Measurements from ENCODE around the gene MYO1E. TPM values are rescaled to one million over a fixed set of nuclear protein-coding genes. Genes with fewer than 3 reads are reported as not detected.

Gene MYO1E
- polyA plus RNA-seq, 1 donor from 2014 or later = 0.38 TPM

GRCh38 chr15:59400103-59400813 is 27.6 kb upstream of the MYO1E start:
- no peaks in the 10 kb centered on the region for H3K79me2 ChIP-seq (replicated peaks; ENCODE audit: insufficient read depth, low read length)
- H3K9me3 ChIP-seq (ENCODE audit: low read length) = no peaks in the 10 kb centered on the region
- H3K27me3 ChIP-seq (ENCODE audit: insufficient read depth, low read depth, low read length) = no peaks in the 10 kb centered on the region
- H3K9ac ChIP-seq (ENCODE audit: low read length) = no peak overlapping the region
- H3K4me2 ChIP-seq (ENCODE audit: low read length) = no peak overlapping the region
- TF ChIP-seq EP300 (conservative IDR thresholded peaks at IDR 0.05; ENCODE audit: poor library complexity, severe bottlenecking) (no peak), RAD21 (conservative IDR thresholded peaks at IDR 0.05) (no peak), POLR2AphosphoS5 (IDR thresholded peaks at IDR 0.05) (no peak)
- no peaks in the 10 kb centered on the region for H3K9me2 ChIP-seq (ENCODE audit: insufficient read depth, low read length)
- no peak overlapping the region for H3K27ac ChIP-seq (ENCODE audit: low read length)
- H4K20me1 ChIP-seq (ENCODE audit: insufficient read depth) = no peaks in the 10 kb centered on the region
- no peak overlapping the region for H2AFZ ChIP-seq (ENCODE audit: low read depth, low read length)
- no peaks in the 10 kb centered on the region for H3K36me3 ChIP-seq (ENCODE audit: insufficient read depth, low read length)
- no peaks in the 10 kb centered on the region for H3F3A ChIP-seq (ENCODE audit: insufficient read depth, low read length, poor library complexity, severe bottlenecking)
- no peak overlapping the region for H3K4me3 ChIP-seq (ENCODE audit: low read length)

- no peak overlapping the region for H3K4me3 ChIP-seq (ENCODE audit: low read length)
- no peaks in the 10 kb centered on the region for H3K79me2 ChIP-seq (replicated peaks; ENCODE audit: insufficient read depth, low read length)
- H2AFZ ChIP-seq (ENCODE audit: low read depth, low read length) = no peak overlapping the region
- H3K9ac ChIP-seq (ENCODE audit: low read length) = no peak overlapping the region
- H3K9me2 ChIP-seq (ENCODE audit: insufficient read depth, low read length) = no peaks in the 10 kb centered on the region
- TF ChIP-seq CTCF (IDR thresholded peaks at IDR 0.05; ENCODE audit: poor library complexity, severe bottlenecking) (no peak), REST (IDR thresholded peaks at IDR 0.05; ENCODE audit: borderline replicate concordance) (no peak), EZH2 (IDR thresholded peaks at IDR 0.05; ENCODE audit: borderline replicate concordance, insufficient read depth, low read length, poor library complexity, severe bottlenecking) (no peak), SMC3 (conservative IDR thresholded peaks at IDR 0.05; ENCODE audit: poor library complexity) (no peak), TAF1 (IDR thresholded peaks at IDR 0.05; ENCODE audit: low read depth) (no peak), MXI1 (conservative IDR thresholded peaks at IDR 0.05; ENCODE audit: poor library complexity, severe bottlenecking) (no peak), EP300 (conservative IDR thresholded peaks at IDR 0.05; ENCODE audit: poor library complexity, severe bottlenecking) (no peak), RAD21 (conservative IDR thresholded peaks at IDR 0.05) (no peak), POLR2AphosphoS5 (IDR thresholded peaks at IDR 0.05) (no peak)
- no peaks in the 10 kb centered on the region for H3F3A ChIP-seq (ENCODE audit: insufficient read depth, low read length, poor library complexity, severe bottlenecking)
- H3K9me3 ChIP-seq (ENCODE audit: low read length) = no peaks in the 10 kb centered on the region
- no peaks in the 10 kb centered on the region for H3K27me3 ChIP-seq (ENCODE audit: insufficient read depth, low read depth, low read length)
- H3K27ac ChIP-seq (ENCODE audit: low read length) = no peak overlapping the region
- H3K4me2 ChIP-seq (ENCODE audit: low read length) = no peak overlapping the region
- no peaks in the 10 kb centered on the region for H4K20me1 ChIP-seq (ENCODE audit: insufficient read depth)
- H3K36me3 ChIP-seq (ENCODE audit: insufficient read depth, low read length) = no peaks in the 10 kb centered on the region
Observed at GRCh38 chr15:59399465-59400102, 26.9 kb upstream of the MYO1E start.
